GM21529 (cell line): ENCODE data around the gene RHOV.
"Not testable (repeated sequence)": the region's sequence is repeated elsewhere in the genome, so short reads cannot be mapped to it uniquely, and the experiment has no call there.

Experiments used
- ATAC-seq: cut with Tn5 transposase; IDR thresholded peaks from one replicate; pipeline ENCODE4 v1.9.1; 2021; ENCODE audit not compliant: unreplicated experiment

RHOV gene

DNA sequence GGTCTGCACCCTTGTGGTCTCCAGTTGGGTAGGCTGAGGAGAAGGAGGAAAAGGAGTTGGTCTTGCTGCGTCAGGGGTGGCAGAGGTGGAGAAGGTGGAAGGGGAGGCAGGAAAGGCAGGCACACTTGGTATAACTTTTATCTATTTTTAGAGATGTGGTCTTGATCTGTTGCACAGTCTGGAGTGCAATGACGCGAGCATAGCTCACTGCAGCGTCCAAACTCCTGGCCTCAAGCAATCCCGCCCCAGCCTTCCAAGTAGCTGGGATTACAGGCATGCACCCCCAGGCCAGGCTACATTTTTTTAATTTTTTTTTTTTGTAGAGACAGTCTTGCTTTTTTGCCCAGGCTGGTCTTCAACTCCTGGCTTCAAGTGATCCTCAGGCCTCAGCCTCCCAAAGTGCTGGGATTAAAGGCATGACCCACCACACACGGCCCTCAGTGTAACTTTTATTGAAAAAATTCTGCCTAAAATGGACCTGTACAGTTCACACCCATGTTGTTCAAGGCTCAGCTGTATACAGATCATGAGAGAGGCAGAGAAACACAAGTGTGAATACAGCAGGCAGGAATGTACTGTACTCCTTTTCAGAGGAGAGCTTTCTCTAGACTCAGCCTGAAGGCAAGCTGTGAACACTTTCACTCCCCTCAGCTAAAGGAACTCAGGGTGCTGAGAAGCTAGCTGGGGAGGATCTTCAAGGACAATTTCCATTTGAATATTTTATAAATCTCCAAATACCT lies 2.1 kb upstream of the RHOV start:
- no peak for ATAC-seq

DNA sequence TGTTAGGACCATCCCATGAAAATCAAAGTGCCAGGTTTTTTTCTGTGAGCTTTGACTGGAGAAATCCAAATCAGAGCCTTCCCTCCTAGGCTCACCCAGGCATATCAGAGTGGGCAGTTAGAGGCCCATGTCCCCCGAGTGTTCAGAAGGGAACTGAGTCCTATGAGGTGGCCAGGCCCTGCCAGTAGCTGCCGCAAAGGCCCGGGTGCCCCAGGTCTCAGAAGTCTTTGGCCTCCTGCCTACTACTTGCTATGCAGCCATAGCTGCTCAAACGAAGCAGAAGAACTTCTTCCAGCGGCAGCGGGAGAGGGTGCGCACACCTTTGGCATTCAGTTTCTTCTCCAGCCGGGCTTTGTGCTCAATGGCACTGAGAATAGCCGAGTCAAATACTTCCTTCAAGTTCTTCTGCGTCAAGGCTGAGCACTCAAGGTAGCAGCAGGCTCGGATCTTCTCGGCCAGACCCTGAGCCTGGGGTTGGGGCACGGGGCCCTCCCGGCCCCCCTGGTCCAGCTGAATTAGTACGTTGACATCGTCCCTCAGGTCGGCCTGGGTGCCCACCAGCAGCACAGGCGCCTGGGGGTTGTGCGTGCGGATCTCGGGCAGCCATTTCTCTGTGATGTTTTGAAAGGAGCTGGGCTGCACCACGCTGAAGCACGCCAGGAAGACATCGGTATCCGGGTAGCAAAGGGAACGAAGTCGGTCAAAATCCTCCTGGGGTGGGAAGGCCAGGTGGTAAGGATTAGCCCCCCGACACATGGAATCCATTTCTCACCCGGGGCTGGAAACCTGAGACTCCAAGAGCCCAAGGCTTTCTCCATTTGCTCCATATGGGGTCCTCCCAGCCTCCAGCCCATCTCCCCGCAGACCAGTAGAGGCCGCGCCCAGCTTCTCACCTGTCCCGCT lies 992 bp downstream of the RHOV start:
- no peak for ATAC-seq

- peak; percentile 38 for ATAC-seq
These were observed 2.1 kb downstream of the RHOV start for GRCh38 chr15:40871749-40872617.

- no peak for ATAC-seq
These were observed 3.3 kb downstream of the RHOV start for GRCh38 chr15:40870716-40871115.

DNA sequence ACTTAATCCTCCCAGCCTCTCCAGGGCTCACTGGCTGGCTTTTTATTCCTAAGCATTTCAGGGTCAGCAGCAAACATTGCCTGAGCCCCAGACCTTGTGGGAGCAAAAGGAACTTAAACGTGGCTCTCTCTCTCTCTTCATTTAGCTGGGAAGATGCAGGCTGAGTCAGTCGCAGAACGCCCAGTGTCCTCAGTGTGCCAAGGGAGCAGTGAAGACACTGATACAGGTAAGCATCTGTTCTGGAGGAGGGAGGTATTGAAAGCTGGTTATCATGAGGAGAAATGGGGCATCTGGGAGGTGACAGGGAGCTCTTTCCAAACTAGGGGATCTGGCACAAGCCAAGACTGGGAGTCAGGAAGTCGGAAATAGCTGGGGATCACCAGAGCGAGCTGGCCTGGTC lies 4.3 kb downstream of the RHOV start:
- no peak for ATAC-seq

DNA sequence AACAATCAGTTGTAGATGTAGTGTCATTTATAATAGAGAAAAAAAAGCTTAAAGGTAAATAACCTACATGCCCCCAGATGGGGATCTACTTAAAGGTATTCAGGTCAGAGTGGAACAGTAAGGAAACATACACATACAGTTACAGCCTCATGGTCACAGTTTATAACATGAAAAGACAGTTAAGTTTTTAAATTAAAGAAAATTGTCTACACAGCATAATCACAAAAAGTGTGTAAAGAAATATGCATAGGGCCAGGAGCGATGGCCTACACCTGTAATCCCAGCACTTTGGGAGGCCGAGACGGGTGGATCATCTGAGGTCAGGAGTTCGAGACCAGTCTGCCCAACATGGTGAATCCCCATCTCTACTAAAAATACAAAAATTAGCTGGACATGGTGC lies 6.8 kb downstream of the RHOV start:
- no peak for ATAC-seq

DNA sequence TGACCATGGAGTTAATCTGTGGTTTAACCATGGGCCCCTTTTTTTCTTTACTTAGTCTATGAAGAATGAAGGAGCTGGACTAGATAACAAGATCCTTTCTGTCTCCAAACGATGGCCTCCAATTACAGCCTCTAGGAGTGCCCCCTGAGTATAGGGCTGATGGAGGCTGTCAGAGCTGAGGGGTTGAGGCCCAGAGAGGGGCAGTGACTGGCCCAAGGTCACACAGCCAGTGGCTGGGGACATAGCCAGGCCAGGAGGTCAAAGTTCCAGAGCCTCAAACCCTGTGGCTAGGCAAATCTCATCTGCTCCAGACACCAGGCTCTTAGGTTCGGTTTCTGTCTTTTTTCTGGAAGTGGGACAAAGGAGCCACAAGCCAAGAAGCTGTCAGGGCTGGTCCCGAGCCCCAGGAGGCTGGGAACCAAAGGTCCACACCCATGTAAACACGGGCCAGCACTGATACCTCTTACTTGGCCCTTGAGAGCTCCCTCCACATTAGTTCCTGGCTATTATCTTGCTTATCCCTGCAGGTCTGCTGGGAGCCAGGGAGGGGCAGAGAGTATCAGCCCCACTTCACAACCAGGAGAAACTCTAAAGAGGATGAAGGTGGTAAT lies 10.3 kb downstream of the RHOV start:
- no peak for ATAC-seq

DNA sequence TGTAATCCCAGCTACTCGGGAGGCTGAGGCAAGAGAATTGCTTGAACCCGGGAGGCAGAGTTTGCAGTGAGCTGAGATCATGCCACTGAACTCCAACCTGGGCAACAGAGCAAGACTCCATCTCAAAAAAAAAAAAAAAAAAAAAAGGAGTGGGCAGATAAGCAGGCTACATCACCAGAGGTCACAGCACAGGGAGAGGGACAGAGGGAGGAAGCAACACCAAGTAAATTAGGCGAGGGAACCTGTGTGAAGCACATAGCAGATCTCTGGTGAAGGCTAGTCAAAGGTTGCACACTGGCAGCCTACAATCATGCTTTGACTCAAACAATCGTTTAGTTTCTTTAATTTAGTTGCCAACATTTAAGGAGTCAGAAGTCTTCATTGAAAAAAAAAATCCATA lies 12.9 kb downstream of the RHOV start:
- not testable (repeated sequence) for ATAC-seq

DNA sequence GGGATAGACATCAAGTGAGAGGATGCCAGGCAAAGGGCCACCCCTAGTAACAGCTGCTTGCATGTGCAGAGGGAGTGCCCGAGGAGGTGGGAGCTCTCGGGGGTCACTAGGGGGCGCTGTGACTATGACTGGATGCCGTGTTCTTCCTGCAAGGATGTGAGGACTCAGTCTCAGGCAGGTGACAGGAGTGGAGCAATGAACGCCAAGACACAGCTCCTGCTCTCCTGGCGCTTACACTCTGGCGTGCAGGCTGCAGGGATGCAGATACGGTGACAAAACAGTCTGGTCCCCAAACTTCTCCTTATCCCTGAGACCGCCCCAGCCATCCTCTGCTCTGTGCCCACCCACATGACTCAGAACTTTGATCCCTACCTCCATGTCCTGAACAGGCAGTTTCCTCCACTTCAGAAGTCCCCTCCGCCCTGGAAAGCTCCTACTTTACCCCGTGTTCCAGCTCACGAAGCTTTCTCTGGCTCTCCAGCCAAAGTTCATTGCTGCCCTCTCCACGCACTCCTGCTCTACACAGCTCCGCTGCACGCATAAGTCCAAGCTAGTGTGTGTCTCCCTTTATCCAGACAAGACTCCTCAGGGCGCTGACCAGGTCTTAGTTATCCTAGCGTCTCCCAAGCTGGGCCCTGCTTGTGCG lies 14.7 kb downstream of the RHOV start:
- ATAC-seq = peak; percentile 65

DNA sequence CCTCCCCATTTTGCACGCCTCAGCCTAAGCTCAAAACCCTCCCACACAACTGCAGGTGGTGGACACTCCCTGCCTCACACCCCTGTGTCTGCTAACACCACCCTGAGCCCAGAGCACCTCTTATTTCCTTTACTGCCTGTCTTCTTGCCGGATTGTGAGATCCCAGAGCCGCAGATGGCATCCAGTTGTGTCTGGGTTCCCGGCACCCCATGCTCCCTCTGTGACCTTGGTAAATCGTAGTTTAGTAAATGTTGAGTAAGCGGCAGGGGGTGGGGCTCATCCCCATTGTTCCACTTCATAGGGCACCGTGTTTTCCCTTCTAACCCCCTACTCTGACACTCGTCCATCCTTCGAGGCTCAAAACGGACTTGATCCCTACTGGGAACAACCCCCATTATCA lies 15.3 kb downstream of the RHOV start:
- ATAC-seq = no peak

DNA sequence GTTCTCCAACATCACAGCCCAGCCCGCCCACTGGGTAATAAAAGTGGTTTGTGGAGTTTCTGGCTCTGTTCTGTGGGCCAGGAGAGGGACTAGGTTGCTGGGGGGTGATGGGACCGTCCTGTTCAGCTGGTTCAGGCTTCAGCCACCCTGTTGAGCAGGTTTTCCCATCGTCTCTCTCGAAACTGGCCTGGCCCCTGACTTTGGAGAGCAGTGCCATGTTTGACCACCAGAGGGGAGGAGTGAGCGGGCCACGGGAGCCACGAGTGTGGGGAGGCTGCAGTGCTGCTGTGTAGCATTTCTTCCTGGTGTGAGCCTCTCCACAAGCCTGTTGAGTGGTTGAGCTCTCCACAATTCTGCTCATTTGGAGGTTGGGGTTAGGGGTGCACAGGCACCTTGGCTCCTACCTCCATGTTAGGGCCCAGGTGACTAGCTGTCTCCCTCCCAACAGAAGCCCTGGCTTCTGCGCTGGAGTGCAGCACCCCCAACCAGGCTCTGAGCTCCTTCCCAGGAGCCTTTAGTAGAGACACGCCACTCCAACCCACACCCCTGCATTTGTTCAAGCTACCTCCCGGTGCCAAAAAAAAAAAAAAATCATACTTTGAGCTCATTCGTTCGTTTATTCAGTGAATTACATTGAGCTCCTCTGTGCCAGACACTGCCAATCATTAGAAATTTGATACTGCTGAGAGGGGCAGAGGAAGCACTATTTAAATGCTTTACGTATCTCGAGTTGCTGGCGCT lies 16.3 kb downstream of the RHOV start:
- ATAC-seq = peak; percentile 78

- ATAC-seq = no peak
These were observed 17.3 kb downstream of the RHOV start for GRCh38 chr15:40856746-40857145.

DNA sequence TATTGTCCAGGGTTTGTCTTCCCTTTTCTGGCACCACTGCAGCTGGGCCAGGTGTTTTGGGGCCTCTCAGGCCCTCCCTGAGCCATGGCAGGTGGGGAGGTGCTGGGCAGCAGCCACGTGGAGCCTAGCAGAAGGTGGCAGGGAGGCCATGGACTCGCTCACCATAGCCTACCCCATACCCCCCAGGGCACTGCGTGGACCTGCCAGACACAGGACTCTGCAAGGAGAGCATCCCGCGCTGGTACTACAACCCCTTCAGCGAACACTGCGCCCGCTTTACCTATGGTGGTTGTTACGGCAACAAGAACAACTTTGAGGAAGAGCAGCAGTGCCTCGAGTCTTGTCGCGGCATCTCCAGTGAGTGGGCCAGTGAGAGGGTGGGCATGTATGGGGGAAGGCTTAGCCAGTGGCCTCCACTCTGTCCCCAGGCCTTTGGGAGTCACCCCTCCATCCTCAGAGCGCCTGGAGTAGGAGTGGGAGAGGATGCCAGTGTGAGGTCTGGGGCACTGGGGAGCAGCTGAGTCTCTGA lies 18.3 kb downstream of the RHOV start:
- ATAC-seq = no peak

GRCh38 chr15:40854161-40854560 lies 19.9 kb downstream of the RHOV start:
- ATAC-seq = no peak

GRCh38 chr15:40853241-40853890 lies 20.7 kb downstream of the RHOV start:
- ATAC-seq = no peak

- ATAC-seq = no peak
These were observed 21.5 kb downstream of the RHOV start for GRCh38 chr15:40852529-40852928.

- ATAC-seq = no peak
These were observed 23.4 kb downstream of the RHOV start for GRCh38 chr15:40850576-40851112.

DNA sequence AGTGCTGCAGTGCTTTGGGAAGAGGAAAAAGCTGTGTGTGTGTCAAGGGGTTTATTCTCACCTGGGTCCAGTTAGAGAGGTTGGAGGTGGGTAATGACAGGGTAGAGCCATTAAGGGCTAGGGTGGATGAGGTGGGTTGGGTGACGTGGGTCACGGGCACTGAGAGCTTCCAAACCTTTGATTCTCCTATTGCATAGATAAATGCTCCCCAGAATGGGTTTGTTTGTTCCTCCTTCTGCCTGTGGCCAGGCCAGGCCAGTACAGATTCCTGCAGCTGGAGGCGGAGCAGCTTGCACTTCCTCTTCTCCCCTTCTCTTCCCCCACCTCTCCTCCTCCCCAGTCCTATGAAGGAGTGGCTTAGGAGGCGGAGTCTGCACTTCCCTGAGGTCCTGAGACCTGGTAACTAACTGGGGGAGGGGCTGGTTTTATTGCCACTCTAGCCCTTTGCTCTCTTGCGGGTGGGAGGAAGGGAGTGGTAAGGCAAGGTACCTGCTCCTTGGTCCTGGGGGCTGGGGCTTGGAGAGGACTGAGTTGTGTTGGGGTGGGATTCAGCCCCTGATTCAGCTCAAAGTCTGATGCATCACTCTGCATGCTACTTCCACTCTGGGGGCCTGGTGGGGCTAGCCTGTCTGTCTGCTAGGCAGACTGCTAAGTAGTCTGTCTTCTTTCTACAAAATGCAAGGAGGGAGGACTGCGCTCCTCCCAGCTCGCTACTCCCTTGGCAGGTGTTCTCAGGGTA lies 26.6 kb downstream of the RHOV start:
- ATAC-seq = peak; percentile 69
